Gastroesophageal sphincter (tissue), 3 donors: ENCODE measurements around the gene QPRT.
"Not testable (repeated sequence)": the region's sequence is repeated elsewhere in the genome, so short reads cannot be mapped to it uniquely, and the experiment has no call there.

Experiments
- CTCF ChIP-seq, 4 experiments: fragments of 200-600 bp in 2 of 4; fragments of 450-650 bp in 2 of 4; sonication (generic) in 1 of 4; IDR thresholded peaks; one replicate each; pipeline ENCODE4 v1.5.1; 2017 to 2019; ENCODE audit warnings: antibody characterized with exemption in 4 of 4, mild to moderate bottlenecking in 2 of 4, moderate library complexity in 2 of 4
- POLR2AphosphoS5 ChIP-seq: sonication (generic); formaldehyde crosslinking; IDR thresholded peaks from one replicate; pipeline ENCODE4 v1.6.1; 2017; ENCODE audit warnings: antibody characterized with exemption

- TF ChIP-seq POLR2AphosphoS5; CTCF (IDR thresholded peaks at IDR 0.05): not testable (repeated sequence)
Measured at GRCh38 chr16:29635902-29636301, 43.1 kb upstream of the QPRT start.
